ENCODE measurements around the gene GLE1.
A peak's percentile ranks its signal among the peaks of the same experiment; 100 is the strongest.

Gene GLE1

DNA sequence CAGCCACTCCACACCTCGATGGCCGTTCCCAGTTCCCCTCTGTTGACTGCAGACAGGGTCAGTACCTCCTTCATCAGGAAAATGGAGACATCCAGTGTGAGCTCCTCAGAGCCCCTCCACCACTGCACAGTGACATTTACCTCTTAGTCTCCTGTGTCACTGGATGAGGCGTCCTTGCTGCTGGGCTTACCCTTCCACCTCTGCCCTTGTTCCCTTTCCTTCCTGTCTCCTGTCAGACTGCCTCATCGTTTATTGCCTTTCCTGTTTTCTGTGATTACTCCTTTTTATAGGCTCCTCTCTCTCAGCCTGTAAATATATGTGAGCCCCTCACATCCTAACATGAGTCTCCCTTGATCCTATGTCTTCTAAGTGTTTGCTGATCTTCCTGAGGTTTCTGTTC is 24.7 kb downstream of the GLE1 start:
- H3K4me3 ChIP-seq (ENCODE audit: low read depth, low read length), result no peak overlapping the region
- no peak for DNase-seq (ENCODE audit: low read depth)
- TF ChIP-seq MAX (IDR thresholded peaks at IDR 0.05; ENCODE audit: low read depth, low read length) (no peak), POLR2A (IDR thresholded peaks at IDR 0.05; ENCODE audit: extremely low read depth, insufficient read length) (no peak), MYC (IDR thresholded peaks at IDR 0.05; ENCODE audit: low read depth, low read length) (no peak)
- TF ChIP-seq, protein P1, sequence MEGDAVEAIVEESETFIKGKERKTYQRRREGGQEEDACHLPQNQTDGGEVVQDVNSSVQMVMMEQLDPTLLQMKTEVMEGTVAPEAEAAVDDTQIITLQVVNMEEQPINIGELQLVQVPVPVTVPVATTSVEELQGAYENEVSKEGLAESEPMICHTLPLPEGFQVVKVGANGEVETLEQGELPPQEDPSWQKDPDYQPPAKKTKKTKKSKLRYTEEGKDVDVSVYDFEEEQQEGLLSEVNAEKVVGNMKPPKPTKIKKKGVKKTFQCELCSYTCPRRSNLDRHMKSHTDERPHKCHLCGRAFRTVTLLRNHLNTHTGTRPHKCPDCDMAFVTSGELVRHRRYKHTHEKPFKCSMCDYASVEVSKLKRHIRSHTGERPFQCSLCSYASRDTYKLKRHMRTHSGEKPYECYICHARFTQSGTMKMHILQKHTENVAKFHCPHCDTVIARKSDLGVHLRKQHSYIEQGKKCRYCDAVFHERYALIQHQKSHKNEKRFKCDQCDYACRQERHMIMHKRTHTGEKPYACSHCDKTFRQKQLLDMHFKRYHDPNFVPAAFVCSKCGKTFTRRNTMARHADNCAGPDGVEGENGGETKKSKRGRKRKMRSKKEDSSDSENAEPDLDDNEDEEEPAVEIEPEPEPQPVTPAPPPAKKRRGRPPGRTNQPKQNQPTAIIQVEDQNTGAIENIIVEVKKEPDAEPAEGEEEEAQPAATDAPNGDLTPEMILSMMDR (IDR thresholded peaks at IDR 0.05; ENCODE audit: low read depth, low read length), result no peak

DNA sequence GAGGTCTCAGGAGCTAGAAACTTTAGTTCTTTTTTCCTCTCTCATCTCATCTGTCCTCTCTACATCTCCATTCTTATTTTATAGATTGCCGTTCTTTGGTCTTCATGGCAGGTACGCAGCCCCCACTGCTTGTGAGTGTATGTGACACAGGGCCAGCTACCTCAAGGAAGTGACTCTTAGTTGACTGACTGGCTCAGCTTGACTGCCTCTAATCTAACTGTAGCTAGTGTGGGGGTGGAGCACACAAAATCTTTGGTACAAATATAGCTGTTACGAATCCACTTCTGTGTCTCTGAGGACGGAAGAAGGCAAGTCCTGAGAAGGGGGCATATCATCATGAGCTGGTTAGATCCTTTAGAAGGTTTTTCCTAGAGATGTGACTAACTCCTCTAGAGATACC is 28.1 kb downstream of the GLE1 start:
- TF ChIP-seq MAX (IDR thresholded peaks at IDR 0.05; ENCODE audit: low read depth, low read length) (no peak), MYC (IDR thresholded peaks at IDR 0.05; ENCODE audit: low read depth, low read length) (no peak), POLR2A (IDR thresholded peaks at IDR 0.05; ENCODE audit: extremely low read depth, insufficient read length) (no peak)
- TF ChIP-seq, protein P1 (IDR thresholded peaks at IDR 0.05; ENCODE audit: low read depth, low read length), result no peak
- no peak overlapping the region for H3K4me3 ChIP-seq (ENCODE audit: low read depth, low read length)
- no peak for DNase-seq (ENCODE audit: low read depth)

GRCh38 chr9:128540634-128541360 is 36.3 kb downstream of the GLE1 start:
- H3K4me3 ChIP-seq (ENCODE audit: low read depth, low read length), result no peak overlapping the region
- peak; percentile 57 for DNase-seq (ENCODE audit: low read depth)
- TF ChIP-seq, protein P1 (IDR thresholded peaks at IDR 0.05; ENCODE audit: low read depth, low read length), result no peak
- TF ChIP-seq MAX (IDR thresholded peaks at IDR 0.05; ENCODE audit: low read depth, low read length) (no peak), POLR2A (IDR thresholded peaks at IDR 0.05; ENCODE audit: extremely low read depth, insufficient read length) (no peak), MYC (IDR thresholded peaks at IDR 0.05; ENCODE audit: low read depth, low read length) (no peak)

DNA sequence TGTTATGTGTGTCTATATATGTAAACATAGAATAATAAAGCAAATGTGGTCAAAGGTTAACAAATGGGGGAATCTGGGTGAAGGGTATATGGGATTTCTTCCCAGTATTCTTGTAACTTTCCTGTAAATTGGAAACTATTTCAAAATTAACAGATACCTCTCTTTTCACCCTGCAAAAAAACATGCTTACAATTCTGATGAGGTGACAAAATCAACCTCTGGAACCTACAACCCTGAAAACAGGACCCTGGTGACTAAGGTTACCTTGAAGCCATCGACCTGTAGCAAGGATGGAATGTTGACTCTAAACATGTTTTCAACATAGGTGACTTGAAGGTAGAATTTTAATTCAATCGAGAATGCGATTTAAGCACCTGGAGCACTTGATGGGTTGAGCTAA is 42.0 kb downstream of the GLE1 start:
- no peak for TF ChIP-seq POLR2A (IDR thresholded peaks at IDR 0.05; ENCODE audit: extremely low read depth, insufficient read length)
- no peak for DNase-seq (ENCODE audit: low read depth)
- H3K4me3 ChIP-seq (ENCODE audit: low read depth, low read length), result no peak overlapping the region

- no peak overlapping the region for H3K4me3 ChIP-seq (ENCODE audit: low read depth, low read length)
- no peak for TF ChIP-seq MYC (IDR thresholded peaks at IDR 0.05; ENCODE audit: low read depth, low read length)
- no peak for DNase-seq (ENCODE audit: low read depth)
Measured at GRCh38 chr9:128548876-128549275, 44.4 kb downstream of the GLE1 start.

DNA sequence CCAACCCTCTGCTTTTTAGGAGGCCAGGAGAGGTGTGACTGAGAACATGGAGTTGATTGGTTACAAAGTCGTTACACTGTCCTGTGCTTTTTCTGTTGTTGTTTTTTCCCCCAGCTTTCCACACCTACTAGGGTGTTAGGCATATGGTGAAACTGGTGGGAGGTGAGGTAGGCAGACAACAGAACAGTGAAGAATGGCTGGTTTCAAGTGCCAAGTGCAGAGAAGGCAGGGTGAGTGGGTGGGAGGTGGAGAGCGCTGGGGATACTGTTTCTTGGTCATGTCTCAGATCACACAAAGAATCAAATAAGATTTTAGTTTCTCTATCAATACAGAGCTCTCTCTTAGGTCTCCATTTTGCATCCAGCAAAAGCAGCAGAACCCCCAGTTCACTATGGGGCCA is 45.7 kb downstream of the GLE1 start:
- DNase-seq (ENCODE audit: low read depth), result no peak
- H3K4me3 ChIP-seq (ENCODE audit: low read depth, low read length), result no peak overlapping the region
- TF ChIP-seq POLR2A (IDR thresholded peaks at IDR 0.05; ENCODE audit: extremely low read depth, insufficient read length), result no peak
- no peak for TF ChIP-seq MAX (IDR thresholded peaks at IDR 0.05; ENCODE audit: low read depth, low read length)
- TF ChIP-seq MYC (IDR thresholded peaks at IDR 0.05; ENCODE audit: low read depth, low read length), result no peak
- TF ChIP-seq, protein P1 (IDR thresholded peaks at IDR 0.05; ENCODE audit: low read depth, low read length), result no peak
